ENCODE data around the gene IL21. TPM values are rescaled to one million over a fixed set of nuclear protein-coding genes. Genes with fewer than 3 reads are reported as not detected.

The IL21 gene
- total RNA-seq, 4 donors from 2014 or later: not detected

GRCh38 chr4:122663814-122664610 lies 43.1 kb upstream of the IL21 start:
- TF ChIP-seq CTCF (IDR thresholded peaks at IDR 0.05) (no peak), POLR2A (IDR thresholded peaks at IDR 0.05) (no peak)
- DNase-seq: no peak
- H3K9me3 ChIP-seq: no peaks in the 10 kb centered on the region
- H3K4me3 ChIP-seq: no peak overlapping the region
- no peaks in the 10 kb centered on the region for H3K27me3 ChIP-seq
- H3K36me3 ChIP-seq: no peaks in the 10 kb centered on the region
- H3K27ac ChIP-seq: no peak overlapping the region
- H3K4me1 ChIP-seq: peaks cover 0 to 10% (median 0%) of the 10 kb centered on the region in 4 donors

DNA sequence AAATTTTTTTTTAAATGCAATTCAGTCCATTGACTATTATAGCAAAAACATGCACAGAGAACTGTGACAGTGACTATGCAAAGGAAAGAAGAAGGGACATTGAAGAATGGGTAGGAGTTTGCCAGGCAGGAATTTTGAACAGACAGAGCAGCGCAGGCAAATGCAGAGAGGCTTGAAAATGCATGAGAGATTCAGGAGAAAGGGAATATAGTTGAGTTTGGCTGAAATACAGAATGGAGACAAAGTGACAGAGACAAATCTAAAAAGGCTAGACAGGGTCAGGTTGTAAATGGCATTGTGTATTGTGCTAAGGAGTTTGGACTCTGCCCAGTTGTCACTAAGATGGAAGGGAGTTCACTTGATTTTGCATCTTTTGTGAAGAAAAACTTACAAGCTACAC lies 42.4 kb upstream of the IL21 start:
- Histone ChIP-seq H3K36me3 (no peaks in the 10 kb centered on the region), H3K4me3 (no peak overlapping the region), H3K9me3 (no peaks in the 10 kb centered on the region), H3K27me3 (no peaks in the 10 kb centered on the region), H3K4me1 (peaks cover 0 to 10% (median 0%) of the 10 kb centered on the region in 4 donors), H3K27ac (no peak overlapping the region)
- no peak for DNase-seq
- TF ChIP-seq CTCF (IDR thresholded peaks at IDR 0.05) (no peak), POLR2A (IDR thresholded peaks at IDR 0.05) (no peak)

DNA sequence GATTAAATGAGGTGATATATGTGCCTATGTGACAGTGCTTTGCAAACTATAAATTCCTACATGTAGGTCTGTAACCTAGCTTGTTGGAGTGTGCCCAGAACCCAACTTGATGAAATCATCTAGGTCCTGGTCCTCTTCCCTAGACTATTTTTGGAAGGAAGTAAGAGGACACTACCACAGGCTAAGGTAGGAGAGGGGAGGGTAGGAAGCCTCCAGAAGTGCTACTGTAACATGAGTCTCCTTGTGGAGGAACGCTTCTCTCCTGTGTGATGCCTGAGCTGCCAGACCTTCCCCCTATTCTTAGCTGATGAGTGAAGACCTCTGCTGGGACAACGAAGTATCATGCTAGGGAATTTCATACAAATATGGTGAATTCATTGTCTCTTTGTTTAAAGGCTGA lies 41.8 kb upstream of the IL21 start:
- H3K27me3 ChIP-seq: no peaks in the 10 kb centered on the region

GRCh38 chr4:122661176-122662160 lies 40.6 kb upstream of the IL21 start:
- no peak for DNase-seq
- no peak overlapping the region for H3K27ac ChIP-seq
- H3K4me1 ChIP-seq: peaks cover 0 to 5% (median 0%) of the 10 kb centered on the region in 4 donors
- no peak overlapping the region for H3K4me3 ChIP-seq
- no peak for TF ChIP-seq CTCF (IDR thresholded peaks at IDR 0.05)
- no peak for TF ChIP-seq POLR2A (IDR thresholded peaks at IDR 0.05)
- no peaks in the 10 kb centered on the region for H3K9me3 ChIP-seq
- H3K36me3 ChIP-seq: no peaks in the 10 kb centered on the region
- no peaks in the 10 kb centered on the region for H3K27me3 ChIP-seq

More for the DNA sequence above, 41.8 kb upstream of the IL21 start:
- DNase-seq: no peak
- TF ChIP-seq POLR2A (IDR thresholded peaks at IDR 0.05) (no peak), CTCF (IDR thresholded peaks at IDR 0.05) (no peak)
- no peaks in the 10 kb centered on the region for H3K9me3 ChIP-seq
- H3K4me3 ChIP-seq: no peak overlapping the region
- H3K4me1 ChIP-seq: peaks cover 0 to 10% (median 0%) of the 10 kb centered on the region in 4 donors
- H3K36me3 ChIP-seq: no peaks in the 10 kb centered on the region
- H3K27ac ChIP-seq: no peak overlapping the region

GRCh38 chr4:122658818-122659295 lies 38.0 kb upstream of the IL21 start:
- Histone ChIP-seq H3K9me3 (no peaks in the 10 kb centered on the region), H3K27me3 (no peaks in the 10 kb centered on the region), H3K27ac (no peak overlapping the region), H3K36me3 (no peaks in the 10 kb centered on the region), H3K4me3 (no peak overlapping the region), H3K4me1 (no peaks in the 10 kb centered on the region)
- TF ChIP-seq CTCF (IDR thresholded peaks at IDR 0.05) (no peak), POLR2A (IDR thresholded peaks at IDR 0.05) (no peak)
- DNase-seq: no peak

Data from Peyer's patch (tissue), 4 donors.